ENCODE measurements around the gene ARHGEF40.

Gene ARHGEF40

DNA sequence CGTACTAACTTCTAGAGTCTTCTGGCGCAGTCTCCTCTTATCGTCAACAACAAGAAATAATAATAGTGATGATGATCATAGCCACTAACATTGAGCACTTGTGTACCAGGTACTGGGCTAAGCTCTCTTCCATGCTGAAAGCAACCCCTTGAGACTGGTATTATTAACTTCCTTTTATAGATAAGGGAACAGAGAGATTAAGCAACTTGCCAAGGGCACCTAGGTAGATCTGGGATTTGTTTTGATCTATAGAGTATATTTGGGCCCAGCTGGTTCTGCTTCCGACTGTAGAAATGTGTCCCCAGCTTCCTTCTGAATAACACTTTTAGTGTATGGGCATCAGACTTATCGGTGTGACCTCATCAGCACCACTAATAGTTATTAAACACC lies 29.5 kb downstream of the ARHGEF40 start:
- no peak for DNase-seq

DNA sequence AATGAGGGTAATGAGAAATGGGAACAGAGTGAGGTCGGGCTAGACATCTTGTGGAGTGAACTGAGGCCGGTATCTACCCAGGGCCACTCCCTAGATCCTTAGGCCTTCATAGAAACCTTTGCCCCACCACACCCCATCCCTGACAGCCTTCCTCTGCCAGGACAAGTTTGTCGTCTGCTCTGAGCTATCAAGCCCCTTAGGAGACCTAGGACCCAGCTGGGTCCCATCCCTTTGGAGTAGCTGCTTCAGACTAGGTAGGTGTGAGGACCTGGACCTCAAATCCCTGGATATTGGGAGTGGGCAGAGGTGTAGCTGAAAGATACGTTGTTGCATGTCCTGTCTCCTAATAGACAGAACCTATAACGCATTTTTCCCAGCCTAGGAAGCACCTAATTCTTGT lies 30.8 kb downstream of the ARHGEF40 start, which contains the start of gene TMEM253:
TSS of gene TMEM253 (plus strand) at position 136 of the 400 bp plus-strand sequence. CDS start 278 bp downstream, outside the sequence.
- DNase-seq = no peak

DNA sequence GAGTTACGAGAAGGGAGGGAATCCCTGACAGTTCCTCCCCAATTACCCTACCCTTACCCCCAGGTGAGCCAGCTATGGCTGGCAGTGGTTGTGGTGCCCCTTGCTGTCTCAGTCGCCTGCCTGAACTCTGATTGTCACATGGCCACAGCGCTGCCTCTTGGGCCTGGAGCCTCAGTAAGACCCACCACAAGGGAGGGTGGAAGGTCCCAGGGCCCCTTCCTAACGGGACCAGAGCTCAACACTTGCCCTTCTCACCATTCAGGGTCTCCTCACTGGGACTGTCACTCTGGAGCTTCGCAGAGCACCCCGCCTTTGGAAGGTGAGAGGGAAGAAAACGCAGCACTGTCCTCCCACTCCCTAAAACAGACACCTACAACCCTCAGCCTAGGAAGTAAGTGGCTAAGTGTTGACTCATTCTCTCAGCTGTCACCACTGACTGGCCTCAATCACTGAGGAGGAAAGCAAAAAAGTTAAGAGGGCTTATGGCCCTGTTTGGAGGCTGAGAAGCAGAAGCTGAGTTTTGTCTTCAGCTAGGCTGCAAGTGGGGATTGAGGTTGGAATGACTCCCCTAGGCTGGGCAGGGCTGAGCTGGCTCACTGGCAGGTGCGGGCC lies 31.8 kb downstream of the ARHGEF40 start:
- no peak for DNase-seq

DNA sequence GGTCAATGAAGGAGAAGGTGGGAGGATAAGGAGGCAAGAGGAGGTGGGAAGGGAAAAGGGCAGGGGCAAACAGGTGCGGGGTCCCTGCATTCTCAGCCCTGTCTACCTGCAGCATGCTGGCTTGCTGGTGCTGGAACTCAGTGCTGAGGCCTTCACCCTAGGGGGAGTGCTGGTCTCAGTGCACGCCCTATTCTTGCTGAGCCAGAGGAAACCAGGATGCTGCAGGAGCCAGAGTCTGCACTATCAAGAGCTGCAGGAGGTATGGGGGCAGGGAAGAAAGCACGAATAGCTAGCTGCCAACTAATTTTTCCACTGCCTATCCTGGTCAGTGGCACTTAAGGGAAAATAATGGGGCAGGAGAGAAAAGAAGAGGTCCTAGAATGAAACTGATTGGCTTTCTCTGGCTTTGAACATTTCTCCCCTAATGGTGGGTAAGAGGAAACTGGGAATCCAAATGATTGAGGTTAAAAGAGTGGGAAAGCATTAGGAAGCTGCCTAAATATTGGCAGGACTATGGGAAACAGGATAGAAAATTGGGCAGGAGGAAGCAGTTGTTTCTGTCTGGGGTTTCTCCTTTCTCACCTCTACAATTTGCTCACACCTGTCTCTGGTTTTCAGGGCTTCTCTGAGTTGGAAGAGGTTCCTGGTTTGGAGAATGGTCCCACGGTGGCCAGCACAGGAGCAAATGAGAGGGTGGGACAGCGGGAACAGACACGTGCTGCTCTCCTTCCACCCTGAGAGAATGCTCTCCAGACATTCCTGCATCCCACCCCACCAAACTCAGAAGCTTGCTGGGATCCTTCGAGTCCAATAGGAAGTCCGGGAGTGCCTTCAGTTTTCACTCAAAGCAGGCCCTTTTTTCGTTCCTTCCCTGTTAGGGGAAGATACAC lies 32.7 kb downstream of the ARHGEF40 start:
- no peak for DNase-seq

DNA sequence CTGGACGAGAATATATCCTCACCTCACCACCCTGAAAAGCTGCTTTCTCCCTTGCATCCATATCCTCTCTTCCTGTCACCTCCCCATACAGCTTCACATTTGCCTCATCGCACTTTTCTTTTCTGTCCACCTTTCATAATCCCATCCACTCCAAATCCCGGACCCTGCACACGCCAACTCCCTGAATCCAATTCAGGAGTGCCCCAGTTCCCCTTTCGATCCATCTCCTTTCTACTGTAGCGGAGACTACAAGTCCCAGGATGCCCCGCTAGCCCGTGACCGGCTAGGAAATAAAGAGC lies 33.3 kb downstream of the ARHGEF40 start:
- DNase-seq = no peak

DNA sequence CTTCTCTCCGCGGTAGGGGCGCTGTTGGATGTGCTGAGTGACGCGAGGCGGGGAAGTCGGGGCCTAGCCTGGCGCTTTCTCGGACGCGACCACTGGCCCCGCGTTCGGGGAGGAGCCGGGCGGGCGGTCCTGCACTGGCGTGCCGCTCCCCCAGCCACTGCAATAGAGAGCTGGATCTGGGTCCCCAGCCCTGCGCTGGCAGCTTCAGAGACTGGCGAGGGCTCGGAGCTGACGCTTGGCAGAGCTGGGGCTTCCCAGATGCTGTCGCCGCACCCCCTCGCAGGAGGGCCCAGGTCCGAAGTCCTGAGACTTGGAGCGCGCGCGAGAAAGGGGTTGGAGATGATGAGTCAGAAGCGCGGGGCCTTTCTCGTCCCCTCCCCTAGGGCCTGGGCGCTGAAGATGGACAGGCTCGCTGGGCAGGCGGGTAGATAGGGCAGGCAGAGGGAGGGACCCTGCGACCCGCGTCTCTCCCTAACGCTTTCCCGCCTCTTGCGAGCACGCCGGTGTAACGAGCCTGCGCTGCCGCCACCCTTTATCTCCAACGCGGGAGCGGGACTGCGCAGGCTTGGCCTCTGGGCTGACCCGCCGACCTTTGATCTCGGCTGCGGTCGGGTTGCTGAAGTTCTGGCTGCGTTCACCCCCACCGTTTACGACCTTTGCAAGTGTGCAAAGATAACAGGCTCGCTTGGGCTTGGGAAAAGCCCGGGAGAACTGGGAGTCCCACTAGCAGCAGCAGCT lies 33.8 kb downstream of the ARHGEF40 start:
- DNase-seq = peak; percentile 90

DNA sequence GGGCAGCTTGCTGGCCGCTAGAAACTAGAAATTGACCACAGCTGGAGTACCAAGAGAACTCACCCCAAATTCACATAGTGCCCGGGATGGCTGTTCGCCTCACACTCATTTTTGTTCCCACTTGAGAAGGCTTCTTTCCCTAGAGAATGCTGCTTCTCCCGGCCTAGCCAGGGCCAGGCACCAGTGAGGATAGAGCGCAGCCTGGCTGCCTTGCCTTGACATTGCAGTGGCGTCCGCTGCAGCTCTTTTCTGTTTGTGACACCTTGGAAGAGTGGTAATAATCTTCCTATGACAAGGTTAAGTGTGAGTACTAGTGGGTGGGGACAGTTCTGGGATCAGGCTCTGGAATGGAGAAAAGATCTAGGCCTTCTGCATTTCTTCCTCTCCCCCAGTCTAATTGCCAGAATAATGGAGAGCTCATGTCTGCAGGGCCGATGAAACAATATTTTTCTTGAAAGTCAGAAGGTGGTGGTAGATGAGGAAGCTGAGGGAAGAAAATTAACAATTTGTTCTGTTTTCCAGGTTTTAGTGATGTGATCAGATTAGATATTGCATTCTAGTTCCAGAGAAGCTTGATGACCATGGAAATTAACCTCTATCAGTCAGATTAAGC lies 34.5 kb downstream of the ARHGEF40 start:
- DNase-seq = peak; percentile 72

DNA sequence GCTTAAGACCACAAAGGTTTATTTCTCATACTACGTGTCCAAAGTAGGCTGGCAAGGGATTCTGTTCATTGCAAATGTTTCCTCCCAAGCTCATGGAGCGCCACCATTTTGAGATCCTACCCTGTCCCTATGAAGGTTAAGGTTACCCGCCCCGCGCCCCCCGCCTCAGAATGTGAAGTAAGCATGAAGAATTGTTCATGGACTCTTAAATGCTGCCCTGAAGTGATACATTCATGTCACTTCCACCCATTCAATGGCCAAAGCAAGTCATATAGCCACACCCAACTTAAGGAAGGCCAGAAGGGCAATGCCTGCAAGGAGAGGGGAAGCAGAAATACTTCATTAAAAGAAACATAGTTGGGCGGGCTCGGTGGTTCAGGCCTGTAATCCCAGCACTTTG lies 35.0 kb downstream of the ARHGEF40 start:
- DNase-seq = no peak

DNA sequence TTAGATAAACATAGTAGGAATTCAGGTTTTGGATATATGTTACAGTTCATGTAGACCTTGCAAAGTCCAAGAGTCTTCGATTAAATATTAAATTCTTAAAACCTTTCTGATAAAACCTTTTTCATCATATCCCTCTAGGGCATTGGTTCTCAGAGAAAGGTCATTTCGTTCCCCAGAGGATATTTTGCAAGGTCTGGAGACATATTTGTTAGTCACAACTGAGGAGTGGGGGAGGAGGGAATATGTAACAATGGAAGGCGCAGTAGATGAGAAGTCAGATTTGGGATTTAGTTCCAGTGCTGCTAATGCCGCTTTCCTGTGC lies 36.0 kb downstream of the ARHGEF40 start:
- no peak for DNase-seq

DNA sequence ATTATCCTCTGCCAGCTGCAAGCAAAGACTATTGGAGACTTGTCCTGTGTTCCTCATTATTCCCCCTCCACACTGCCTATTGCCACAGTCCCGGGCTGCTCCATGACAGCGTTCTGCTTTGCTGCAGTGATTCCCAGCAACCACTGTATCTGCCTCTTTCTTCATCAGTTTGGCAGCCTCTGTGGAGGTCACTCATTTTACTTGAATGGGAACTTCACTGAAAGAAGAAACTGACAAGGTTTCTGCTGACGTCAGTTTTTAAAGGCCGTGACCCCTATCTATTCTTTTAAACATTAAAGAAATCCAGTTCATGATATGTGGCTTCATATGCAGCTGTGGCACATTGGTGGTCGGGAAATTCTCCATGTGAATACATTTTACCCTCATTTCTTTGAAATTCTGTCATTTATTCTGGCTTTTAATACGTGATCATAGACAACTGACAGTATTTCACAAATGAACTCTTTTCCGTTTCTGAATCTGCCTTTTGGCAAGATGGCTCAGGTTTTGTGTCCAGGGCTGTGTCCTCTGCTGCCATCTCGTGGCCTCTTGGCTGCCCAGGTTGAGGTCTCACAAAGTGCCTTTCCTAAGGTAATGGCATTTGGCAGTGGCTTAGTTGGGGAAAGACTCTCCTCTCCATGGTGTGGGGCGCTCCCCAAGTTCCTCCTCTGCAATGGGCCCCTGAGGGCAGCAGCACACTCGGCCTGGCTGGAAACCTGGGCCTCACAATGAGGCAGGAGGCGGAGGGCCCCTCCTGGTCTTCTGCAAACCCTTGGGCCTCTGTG lies 36.6 kb downstream of the ARHGEF40 start:
- DNase-seq = no peak

DNA sequence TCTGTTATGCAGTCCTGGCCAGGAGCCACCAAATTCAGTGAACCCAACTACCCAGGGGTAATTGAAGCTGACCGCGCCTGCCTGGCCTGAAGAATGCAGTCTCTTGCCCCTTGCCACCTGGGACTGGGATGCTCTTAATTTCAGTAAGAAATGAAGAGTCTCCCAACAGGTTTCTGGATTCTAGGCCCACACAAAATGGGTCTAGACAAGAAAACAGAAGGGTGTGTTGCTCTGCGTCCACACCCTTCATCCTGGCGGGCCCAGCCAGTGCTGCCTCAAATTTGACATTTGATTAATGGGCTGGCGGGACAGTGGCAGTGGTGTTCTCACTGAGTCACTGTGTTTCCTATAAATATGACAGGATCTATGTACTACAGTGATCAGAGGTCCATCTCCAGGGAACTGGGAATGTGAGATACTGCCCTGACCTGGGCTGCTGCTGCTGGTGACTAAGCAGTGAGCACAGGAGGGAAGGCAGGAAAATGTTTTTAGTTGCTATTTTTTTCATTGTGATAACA lies 37.2 kb downstream of the ARHGEF40 start:
- no peak for DNase-seq

DNA sequence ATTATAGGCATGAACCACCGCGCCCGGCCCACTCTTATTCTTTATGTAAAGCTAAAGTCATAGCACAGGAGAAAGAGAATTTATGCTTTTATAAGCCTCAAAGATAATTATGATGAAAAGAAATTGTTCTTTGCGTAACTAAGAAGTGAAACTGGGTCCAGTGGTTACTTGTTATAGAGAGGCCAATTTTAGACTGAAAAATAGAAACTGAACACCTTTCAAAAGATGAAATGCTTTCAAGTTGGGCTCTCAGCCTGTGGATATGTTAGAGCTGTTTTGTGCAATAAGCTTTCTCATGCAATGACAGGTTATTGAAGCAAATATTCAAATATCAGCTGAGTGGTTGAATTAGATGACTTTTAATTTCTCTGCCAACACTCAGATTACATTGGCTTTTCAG lies 38.7 kb downstream of the ARHGEF40 start:
- DNase-seq = no peak

DNA sequence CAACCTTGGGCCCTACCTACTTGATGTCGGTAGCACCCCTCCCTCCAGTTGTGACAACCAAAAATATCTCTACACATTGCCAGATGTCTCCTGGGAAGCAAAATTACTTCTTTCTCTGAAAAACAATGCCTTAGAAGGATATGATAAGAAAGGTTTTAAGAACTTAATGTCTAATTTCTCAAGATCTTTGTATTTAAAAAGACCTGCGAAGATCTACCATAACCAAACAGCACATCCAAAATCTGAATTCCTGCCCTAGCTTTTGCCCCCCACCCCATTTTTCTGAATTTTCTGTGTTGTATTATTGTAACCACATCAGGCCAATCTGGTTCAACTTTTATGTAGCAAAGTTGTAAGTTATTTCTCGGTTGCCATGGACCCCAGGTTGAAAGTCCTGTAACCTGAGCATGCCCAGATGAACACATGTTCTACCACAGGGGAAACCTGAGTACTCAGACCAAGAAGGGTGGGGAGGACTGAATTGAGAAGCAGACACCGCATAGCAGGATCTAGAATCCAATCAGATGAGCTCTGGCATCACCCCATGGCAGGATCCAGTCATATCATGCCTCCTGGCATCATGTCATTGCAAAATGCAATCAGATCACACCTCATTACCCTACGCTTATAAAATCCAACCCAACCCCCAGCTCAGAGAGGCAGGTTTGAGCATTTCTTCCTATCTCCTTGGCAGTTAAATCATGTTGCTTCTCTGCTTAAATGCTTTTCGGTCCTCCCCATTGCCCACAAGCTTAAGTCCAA lies 39.5 kb downstream of the ARHGEF40 start:
- DNase-seq = no peak

DNA sequence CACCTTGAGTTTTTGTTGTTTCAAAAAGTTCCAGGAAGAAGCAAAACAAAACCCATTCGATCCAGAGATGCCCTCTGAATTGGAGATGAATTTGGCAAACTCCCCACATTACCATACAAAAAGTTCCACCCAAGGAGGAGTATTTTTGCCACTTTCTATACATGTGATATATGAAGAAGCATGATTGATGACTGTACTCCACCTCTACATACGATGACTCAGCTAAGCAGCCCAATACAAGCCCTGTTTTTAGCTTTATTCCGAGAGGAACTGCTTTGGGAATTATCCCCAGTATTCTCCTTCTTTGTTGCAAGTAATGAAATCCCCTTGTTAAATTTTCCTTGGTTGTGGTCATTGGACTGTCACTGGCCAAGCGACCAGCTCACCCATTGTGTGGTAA lies 42.2 kb downstream of the ARHGEF40 start:
- no peak for DNase-seq

DNA sequence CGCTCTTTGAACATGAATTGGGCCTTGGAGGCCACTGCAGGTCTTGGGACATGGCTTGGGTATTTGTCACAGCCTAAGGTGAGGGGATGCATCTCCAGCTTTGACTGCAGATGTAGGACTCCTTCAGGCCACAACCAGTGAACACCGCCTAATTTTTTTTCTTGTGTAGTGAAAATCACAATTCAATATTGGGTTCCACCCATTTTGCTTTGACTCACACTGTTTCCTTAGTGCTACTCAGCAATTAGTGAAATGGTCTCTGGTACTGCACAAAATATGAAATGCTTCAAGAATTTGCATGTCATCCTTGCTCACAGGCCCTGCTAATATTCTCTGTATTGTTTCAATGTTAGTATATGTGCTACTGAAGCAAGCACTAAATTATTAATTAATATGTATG lies 43.3 kb downstream of the ARHGEF40 start:
- no peak for DNase-seq

DNA sequence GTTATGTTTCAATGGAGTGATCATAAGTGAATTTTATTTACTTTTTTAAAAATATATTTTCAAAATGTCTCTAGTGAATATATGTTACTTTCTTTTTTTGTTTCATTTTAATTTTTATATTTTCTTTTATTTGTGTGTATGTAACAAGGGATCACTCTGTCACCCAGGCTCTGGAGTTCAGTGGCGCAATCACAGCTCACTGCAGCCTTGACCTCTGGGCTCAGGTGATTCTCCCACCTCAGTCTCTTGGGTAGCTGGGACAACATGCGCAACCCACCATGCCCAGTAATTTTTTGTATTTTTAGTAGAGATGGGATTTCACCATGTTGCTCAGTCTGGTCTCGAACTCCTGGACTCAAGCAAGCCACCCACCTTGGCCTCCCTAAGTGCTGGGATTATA lies 48.8 kb downstream of the ARHGEF40 start:
- no peak for DNase-seq

DNA sequence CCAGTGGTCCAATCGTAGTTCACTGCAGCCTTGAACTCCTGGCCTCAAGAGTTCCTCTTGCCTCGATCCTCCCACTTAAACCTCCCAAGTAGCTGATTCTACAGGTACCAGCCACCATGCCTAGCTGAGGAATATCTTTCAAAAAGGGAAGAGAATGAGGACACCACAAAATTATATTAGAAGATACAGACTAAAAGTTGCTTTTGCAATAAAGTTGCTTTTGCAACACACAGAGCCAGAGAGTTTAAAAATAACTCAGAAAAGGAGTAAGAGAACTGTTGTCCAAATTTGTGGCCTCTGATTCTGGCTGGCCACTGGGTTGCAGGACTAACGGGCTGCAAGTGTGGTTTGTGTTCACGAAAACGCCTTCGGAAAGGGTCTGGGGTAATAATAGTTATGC lies 50.6 kb downstream of the ARHGEF40 start:
- DNase-seq = no peak

DNA sequence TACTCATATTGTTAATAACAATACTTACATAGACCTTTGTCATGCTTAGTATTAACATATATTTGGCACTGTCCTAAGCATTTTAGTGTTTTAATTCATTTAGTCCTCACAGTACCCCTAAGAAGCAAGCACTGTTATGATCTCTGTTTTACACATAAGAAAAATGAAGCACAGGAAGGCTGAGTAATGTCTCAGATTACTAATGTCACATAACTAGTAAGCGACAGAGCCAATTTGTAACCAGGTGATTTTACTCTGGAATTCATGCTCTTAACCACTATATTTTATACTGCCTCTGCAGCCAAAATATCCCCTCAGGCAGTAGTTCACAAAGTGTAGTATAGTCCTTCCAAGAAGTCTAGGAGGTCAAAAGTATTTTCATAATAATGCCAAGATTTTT lies 51.0 kb downstream of the ARHGEF40 start:
- no peak for DNase-seq

DNA sequence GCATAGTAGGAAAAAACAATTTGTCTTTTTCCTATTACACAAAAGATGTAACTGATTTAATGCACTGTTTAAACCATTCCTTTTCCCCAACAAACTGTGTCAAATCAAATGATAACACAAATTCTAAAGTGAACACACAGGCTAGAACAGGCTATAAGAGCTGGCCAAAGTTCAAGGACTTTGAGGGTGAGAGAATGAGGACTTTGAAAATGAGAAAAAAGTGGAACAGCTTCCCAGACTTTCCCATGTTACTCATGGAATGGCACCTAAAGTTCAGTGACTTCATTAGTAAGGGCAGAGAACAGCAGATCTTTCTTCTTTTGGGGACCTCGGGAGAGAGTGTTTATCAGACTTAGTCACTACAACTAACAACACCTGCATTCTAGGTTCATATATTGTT lies 53.3 kb downstream of the ARHGEF40 start:
- no peak for DNase-seq

DNA sequence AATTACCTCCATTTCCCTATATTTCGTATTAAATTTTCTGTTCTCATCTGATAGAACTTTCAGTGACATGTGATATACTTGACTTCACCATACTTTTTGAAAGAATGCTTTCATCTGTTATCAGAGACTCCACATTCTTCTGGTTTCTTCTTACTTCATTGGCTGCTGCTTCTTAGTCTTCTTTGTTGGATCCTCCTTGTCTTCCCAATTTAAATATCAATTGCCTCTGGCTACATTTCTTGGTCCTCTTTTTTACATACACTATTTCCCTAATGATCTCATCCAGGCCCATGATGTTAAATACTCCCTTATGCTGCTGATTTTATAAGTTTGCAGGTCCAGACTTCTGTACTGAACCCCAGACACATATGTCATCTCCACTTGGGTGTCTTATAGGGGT lies 63.8 kb downstream of the ARHGEF40 start:
- no peak for DNase-seq

DNA sequence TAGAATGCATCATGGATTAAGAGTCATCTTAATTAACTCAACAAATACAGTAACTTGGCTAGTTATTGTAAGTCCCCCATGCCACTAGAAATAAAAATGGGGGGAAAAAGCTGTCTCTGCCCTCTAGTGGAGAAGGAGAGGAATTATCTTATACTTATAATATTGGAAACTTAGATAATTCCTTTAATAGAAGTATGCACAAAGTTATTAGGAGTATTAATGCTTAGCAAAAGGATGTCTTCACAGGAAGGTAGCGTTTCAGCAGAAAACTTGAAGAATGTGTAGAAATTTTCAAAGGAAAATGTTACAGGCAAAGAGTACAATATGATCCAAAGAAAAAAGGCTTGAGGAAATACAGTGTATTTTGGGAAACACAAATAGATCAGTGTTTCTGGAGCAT lies 65.9 kb downstream of the ARHGEF40 start:
- DNase-seq = no peak
